K562 (cell line): ENCODE measurements around the gene CRYBG2.

Experiments used
- GATAD2A ChIP-seq: fragments of 450-650 bp; IDR thresholded peaks from 2 replicates; pipeline ENCODE4 v1.6.1; 2017
- GTF2A2 ChIP-seq: IDR thresholded peaks from 2 replicates; pipeline ENCODE4 v1.6.1; 2016; ENCODE audit warnings: mild to moderate bottlenecking, missing genetic modification characterization, missing compliant biosample characterization
- IFI16 ChIP-seq: fragments of 250-450 bp; sonication (Bioruptor Pico); IDR thresholded peaks from 2 replicates; pipeline ENCODE4 v2.1.2; 2022; ENCODE audit warnings: mild to moderate bottlenecking, inconsistent platforms
- JUNB ChIP-seq: fragments of 450-650 bp; formaldehyde crosslinking; conservative IDR thresholded peaks from 2 replicates; pipeline ENCODE4 v1.4.0; 2020; ENCODE audit warnings: mild to moderate bottlenecking
- MBD2 ChIP-seq: sonication (generic); IDR thresholded peaks from 2 replicates; pipeline ENCODE4 v1.6.1; 2016; ENCODE audit warnings: low read depth, borderline replicate concordance
- MYC ChIP-seq, 2 experiments: fragments of 250-450 bp in 1 of 2; sonication (Bioruptor Pico) in 1 of 2; IDR thresholded peaks; 2 replicates each; pipeline versions ENCODE4 v1.5.1 to v1.6.1; 2012 to 2021; ENCODE audit warnings: low read depth in 2 of 2, borderline replicate concordance in 1 of 2, improper control_type of control experiment in 1 of 2, low read length in 1 of 2, mild to moderate bottlenecking in 1 of 2, moderate library complexity in 1 of 2
- POLR2A ChIP-seq: fragments of 450-650 bp; conservative IDR thresholded peaks from 2 replicates; pipeline ENCODE4 v1.6.1; 2016
- RAD21 ChIP-seq, 2 experiments: fragments of 250-450 bp in 1 of 2; fragments of 450-650 bp in 1 of 2; sonication (Bioruptor Pico) in 1 of 2; formaldehyde crosslinking in 1 of 2; IDR thresholded peaks in 1 of 2; conservative IDR thresholded peaks in 1 of 2; 2 replicates each; pipeline versions ENCODE4 v1.4.0 to v1.8.0; 2020 to 2022; ENCODE audit warnings: mild to moderate bottlenecking in 2 of 2, moderate library complexity in 1 of 2
- SPI1 ChIP-seq: IDR thresholded peaks from 2 replicates; pipeline ENCODE4 v1.6.1; 2011; ENCODE audit warnings: low read depth, low read length, control low read depth, borderline replicate concordance
- TF ChIP-seq, protein P1 (sequence below): fragments of 250-450 bp; sonication (Bioruptor Pico); IDR thresholded peaks from 2 replicates; pipeline ENCODE4 v1.4.0; 2020; ENCODE audit warnings: mild to moderate bottlenecking, moderate library complexity
- TF ChIP-seq, protein P2 (sequence below): sonication (generic); IDR thresholded peaks from 2 replicates; pipeline ENCODE4 v1.6.1; 2016

DNA sequence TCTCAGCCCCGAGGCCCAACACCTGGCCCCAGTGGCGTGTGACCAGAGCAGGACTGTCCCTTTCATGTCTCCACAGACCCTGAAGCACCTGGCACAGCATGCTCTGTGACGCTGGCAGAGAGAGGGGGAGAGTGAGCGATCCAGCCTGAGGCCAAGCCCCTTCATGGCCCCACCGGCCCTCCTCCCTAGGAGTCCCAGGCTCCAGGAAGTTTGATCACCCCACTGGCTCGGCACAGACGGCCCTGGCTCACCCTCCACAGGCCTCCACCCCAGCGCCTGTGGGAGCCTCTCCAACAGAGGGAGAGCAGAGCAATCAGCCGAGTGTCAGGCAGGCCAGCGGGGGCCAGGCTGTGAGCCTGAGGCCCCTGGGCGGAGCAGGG lies 63.1 kb downstream of the CRYBG2 start:
- no peak for TF ChIP-seq IFI16
- no peak for TF ChIP-seq MYC (IDR thresholded peaks at IDR 0.05; ENCODE audit: low read depth, low read length)
- TF ChIP-seq MYC (CRISPR knock-in tag; IDR thresholded peaks at IDR 0.05; ENCODE audit: borderline replicate concordance, low read depth) = no peak
- TF ChIP-seq, protein P1, sequence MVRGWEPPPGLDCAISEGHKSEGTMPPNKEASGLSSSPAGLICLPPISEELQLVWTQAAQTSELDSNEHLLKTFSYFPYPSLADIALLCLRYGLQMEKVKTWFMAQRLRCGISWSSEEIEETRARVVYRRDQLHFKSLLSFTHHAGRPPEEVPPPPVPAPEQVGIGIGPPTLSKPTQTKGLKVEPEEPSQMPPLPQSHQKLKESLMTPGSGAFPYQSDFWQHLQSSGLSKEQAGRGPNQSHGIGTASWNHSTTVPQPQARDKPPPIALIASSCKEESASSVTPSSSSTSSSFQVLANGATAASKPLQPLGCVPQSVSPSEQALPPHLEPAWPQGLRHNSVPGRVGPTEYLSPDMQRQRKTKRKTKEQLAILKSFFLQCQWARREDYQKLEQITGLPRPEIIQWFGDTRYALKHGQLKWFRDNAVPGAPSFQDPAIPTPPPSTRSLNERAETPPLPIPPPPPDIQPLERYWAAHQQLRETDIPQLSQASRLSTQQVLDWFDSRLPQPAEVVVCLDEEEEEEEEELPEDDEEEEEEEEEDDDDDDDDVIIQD (CRISPR knock-in tag) = no peak
- no peak for TF ChIP-seq GTF2A2
- no peak for TF ChIP-seq RAD21 (CRISPR knock-in tag; conservative IDR thresholded peaks at IDR 0.05 in 1 of 2, IDR thresholded peaks at IDR 0.05 in 1 of 2)
- TF ChIP-seq MBD2 = no peak
- no peak for TF ChIP-seq POLR2A
- TF ChIP-seq, protein P2, sequence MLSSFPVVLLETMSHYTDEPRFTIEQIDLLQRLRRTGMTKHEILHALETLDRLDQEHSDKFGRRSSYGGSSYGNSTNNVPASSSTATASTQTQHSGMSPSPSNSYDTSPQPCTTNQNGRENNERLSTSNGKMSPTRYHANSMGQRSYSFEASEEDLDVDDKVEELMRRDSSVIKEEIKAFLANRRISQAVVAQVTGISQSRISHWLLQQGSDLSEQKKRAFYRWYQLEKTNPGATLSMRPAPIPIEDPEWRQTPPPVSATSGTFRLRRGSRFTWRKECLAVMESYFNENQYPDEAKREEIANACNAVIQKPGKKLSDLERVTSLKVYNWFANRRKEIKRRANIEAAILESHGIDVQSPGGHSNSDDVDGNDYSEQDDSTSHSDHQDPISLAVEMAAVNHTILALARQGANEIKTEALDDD = no peak
- no peak for TF ChIP-seq SPI1
- no peak for TF ChIP-seq JUNB
- TF ChIP-seq GATAD2A = no peak
